MM.1S (cell line): ENCODE measurements around the gene SPACA9.

Experiments
- CTCF ChIP-seq: fragments of 300-600 bp; sonication (generic); IDR thresholded peaks from 2 replicates; pipeline ENCODE4 v1.5.1; 2016; ENCODE audit warnings: antibody characterized with exemption, low read length, mixed read lengths
- EZH2 ChIP-seq: fragments of 300-600 bp; sonication (generic); optimal IDR thresholded peaks from 2 replicates; pipeline ENCODE3; 2017; ENCODE audit warnings: low read depth, mild to moderate bottlenecking, antibody characterized with exemption, low read length, mixed read lengths
- EZH2phosphoT487 ChIP-seq: fragments of 300-600 bp; sonication (generic); IDR thresholded peaks from 2 replicates; pipeline ENCODE4 v1.6.1; 2018; ENCODE audit warnings: antibody characterized with exemption, low read length

- TF ChIP-seq CTCF (no peak), EZH2 (no peak), EZH2phosphoT487 (no peak)
Observed at GRCh38 chr9:132909311-132909710, 30.6 kb downstream of the SPACA9 start.
